Activated CD4-positive, alpha-beta T cell treated with anti-CD3 and anti-CD28 coated beads, Interleukin-2, amount 50 U/mL, for 4 hours (primary cell): ENCODE measurements around the gene TSHZ2.
"Not testable (repeated sequence)": the region's sequence is repeated elsewhere in the genome, so short reads cannot be mapped to it uniquely, and the experiment has no call there.

Experiments
- DNase-seq, 2 experiments: peaks; one replicate each; pipeline ENCODE4 v3.0.0-alpha.2; 2020

The TSHZ2 gene

GRCh38 chr20:53296451-53297153, 324.4 kb downstream of the TSHZ2 start:
- no peak for DNase-seq

DNA sequence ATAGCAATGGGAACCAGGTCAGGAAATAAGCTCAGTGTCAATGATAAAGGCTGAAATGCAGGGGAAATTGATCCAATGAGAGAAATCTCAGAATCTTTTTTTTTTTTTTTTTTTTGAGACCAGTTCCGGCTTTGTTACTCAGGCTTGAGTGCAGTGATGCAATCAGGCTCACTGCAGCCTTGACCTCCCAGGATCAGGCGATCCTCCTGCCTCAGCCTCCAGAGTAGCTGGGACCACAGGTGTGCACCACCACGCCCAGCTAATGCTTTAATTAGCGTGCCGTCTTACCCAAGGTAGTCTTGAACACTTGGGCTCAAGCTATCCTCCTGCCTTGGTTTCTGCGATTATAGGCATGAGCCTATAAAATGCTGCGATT, 325.0 kb downstream of the TSHZ2 start:
- no peak for DNase-seq

GRCh38 chr20:53298260-53298659, 326.1 kb downstream of the TSHZ2 start:
- DNase-seq, result no peak

GRCh38 chr20:53298911-53299310, 326.8 kb downstream of the TSHZ2 start:
- no peak for DNase-seq

DNA sequence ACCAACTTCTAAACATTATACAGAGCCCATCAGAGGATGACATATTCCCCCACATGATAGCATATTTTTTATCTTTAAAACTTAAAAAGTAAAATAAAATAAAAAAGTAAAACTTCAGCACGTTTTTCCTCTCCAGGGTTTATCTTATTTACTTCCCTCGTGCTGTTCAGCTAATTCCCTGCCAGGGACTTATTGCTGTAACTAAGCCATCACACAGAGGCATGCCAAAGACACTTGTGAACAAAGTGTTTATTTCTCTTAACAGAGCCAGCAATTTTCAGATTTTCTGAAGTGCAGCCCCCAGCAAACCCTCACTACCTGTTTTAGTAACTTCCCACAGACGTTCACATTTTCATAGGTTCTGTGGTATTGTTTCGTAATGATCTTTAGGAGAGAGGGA, 327.7 kb downstream of the TSHZ2 start:
- no peak for DNase-seq

DNA sequence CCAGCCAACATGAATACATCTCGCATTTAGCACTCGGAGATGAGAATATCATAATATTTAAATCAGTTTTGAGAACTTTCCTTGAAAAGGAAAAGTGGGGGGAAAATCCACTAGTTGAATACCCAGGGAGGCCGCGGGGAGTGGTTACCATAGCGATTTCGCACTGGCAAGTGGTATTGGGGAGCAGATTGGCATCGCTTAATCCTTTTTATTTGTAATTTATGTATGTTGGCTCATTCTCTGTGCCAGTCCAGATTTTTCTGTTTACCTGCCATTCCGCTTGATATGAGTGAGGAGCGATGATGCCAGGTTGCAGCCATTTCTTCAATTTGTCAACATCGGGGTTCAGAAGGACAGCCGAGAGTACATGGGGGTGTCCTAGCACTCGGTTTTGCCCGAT, 329.7 kb downstream of the TSHZ2 start:
- DNase-seq, result no peak

GRCh38 chr20:53302695-53303412, 330.7 kb downstream of the TSHZ2 start:
- DNase-seq, result no peak

- no peak for DNase-seq
Observed at GRCh38 chr20:53303413-53303760, 331.2 kb downstream of the TSHZ2 start.

DNA sequence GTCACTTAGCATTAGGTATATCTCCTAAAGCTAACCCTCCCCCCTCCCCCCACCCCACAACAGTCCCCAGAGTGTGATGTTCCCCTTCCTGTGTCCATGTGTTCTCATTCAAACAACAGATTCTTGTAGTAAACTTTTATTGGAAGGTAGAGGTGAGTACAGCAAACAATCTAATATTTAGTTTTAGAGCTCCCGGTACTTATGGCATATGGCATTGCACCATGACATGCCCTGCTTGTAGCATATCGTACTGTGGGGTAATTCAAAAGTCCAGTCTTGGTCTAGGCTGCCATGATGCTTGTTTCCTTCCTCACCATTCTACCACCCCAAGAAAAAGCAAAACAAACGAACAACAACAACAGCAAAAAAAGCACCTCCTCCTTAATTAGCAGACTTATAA, 332.0 kb downstream of the TSHZ2 start:
- DNase-seq, result no peak

- DNase-seq, result no peak
Observed at GRCh38 chr20:53306192-53306805, 334.1 kb downstream of the TSHZ2 start.

DNA sequence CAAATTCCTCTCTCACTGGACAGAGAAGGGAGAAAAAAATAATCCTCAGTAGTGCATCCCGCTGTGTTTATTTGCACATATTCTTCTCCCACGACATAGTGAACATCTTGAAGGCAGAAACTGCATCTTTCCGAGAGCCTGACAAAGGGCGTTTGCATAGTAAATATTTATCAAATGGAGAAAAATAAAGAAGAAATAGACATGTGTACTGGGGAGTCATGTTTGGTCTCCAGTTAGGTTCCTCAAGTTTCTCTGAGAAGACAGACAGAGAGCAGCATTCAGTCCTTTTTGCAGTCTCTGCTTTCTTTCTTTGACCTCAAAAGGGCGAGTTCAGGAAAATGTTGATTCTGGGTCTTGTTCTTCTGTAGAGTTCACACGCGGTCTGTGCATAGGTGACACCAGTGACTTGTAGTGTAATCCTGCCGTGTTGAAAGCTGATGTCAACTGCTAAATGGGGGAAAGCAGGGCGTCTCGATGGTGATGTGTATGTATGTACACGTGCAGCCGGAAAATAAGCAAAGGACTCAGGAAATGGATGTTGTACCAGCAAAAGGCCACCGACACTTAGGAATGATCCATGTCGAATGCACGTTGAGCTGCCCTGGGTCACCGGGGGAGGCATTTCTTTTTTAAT, 335.9 kb downstream of the TSHZ2 start:
- DNase-seq, result no peak

- DNase-seq, result no peak
Observed at GRCh38 chr20:53309515-53309914, 337.4 kb downstream of the TSHZ2 start.

GRCh38 chr20:53312957-53313356, 340.8 kb downstream of the TSHZ2 start:
- no peak for DNase-seq

- no peak for DNase-seq
Observed at GRCh38 chr20:53316206-53316937, 344.2 kb downstream of the TSHZ2 start.

DNA sequence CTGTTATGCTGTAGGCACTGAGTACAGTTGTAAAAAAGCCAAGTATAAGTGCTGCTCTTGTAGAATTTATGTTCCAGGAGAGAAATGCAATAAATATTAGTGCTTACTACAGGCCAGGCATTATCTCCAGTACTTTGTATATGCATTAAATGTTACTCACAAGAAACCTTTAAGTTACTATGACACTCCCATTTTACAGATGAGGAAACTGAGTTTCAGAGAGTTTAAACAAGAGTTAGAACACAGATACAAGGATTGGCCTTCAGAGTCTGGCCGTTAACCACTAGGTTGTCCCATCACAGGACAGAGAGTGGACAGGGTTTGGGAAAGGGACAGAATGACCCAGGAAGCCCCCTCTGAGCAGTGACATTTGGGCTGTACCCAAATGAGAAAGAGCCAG, 347.0 kb downstream of the TSHZ2 start:
- DNase-seq, result no peak

GRCh38 chr20:53319716-53320115, 347.6 kb downstream of the TSHZ2 start:
- no peak for DNase-seq

DNA sequence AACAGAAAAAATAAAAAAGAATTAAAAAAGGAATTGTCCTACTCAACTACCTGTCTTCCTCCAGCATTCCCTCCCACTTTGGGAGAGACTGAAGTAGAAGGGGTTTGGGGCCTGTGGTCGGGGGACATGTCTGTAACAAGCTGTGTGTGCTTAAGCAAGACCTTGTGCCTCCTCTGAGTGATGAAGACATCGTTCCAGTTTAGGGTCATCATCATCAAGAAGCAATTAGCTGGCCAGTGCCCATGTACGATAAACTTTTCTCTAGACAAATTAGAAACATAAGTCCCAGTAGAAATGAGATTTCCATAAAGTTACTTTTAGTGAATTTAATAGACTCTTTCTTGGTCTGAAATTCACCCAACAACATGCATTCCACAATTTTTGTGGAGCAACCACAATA, 348.5 kb downstream of the TSHZ2 start:
- no peak for DNase-seq

GRCh38 chr20:53321596-53321995, 349.4 kb downstream of the TSHZ2 start:
- no peak for DNase-seq

- DNase-seq, result peak; percentile 6
Observed at GRCh38 chr20:53322651-53323050, 350.5 kb downstream of the TSHZ2 start.

- DNase-seq, result not testable (repeated sequence)
Observed at GRCh38 chr20:53323460-53323859, 351.3 kb downstream of the TSHZ2 start.

DNA sequence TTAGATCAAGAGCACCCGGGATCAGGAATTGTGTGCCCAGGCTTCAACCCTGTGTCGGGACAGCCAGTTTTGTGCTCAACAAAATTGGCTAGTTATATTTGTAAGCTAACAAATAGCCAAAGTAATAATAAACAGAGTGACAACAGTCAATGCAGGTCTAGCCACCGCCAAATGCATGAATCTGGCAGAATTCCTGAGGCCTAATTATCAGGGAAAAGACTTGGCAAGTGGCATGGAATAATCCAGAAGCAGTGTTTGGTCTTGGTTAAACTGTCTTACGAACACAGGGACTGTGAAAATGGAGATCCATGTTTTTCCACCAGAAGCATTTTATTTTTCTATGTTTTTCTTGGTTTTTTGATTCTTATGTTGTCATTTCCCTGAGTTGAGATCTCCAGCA, 352.7 kb downstream of the TSHZ2 start:
- no peak for DNase-seq

GRCh38 chr20:53328961-53329360, 356.8 kb downstream of the TSHZ2 start:
- no peak for DNase-seq

GRCh38 chr20:53329781-53330180, 357.6 kb downstream of the TSHZ2 start:
- DNase-seq, result no peak
